COR-L47 (cell line): ENCODE results near the gene MAST4.
"Not testable (repeated sequence)": the region's sequence is repeated elsewhere in the genome, so short reads cannot be mapped to it uniquely, and the experiment has no call there.

Source experiments
- DNase-seq: peaks from one replicate; lab custom pipeline; 2025; lab: John Stamatoyannopoulos, UW

Gene MAST4

DNA sequence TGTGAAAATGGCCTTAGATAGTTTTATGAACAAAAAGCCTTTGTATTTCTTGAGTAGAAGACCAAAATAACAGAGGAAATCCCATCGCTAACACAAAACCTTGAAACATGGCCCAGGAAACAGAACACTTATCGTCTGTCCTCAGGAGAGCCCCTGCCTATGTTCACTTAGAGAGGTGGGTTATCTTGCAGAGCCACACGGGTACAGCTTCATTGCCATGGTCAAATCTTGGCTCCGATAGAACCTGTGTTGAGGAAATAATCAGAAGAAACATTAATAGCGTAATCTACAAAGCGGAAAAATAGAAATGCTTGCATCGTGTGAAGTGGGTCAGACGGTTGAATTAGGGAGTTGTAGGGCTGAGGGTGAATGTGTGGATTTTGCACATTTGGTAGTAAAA is 216.1 kb downstream of the MAST4 start:
- no peak for DNase-seq

DNA sequence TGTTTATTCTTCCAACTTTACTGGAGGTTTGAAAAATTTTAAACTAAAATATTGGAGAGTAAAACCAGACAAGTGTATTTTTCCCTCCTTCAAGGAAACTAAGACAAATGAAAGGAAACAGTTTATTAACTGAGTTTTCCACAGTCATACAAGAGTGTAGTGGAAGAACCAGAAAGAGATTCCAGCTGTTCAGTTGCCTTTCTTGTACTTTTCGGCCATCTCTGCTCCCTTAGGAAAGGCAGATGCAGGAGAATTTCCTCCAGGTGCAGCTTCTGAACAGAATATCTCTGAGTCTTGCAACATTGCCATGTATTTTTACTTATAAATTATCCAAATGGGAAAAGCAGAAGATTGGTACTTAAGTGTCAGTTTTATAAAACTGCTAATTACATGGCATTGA is 217.1 kb downstream of the MAST4 start:
- DNase-seq = no peak

DNA sequence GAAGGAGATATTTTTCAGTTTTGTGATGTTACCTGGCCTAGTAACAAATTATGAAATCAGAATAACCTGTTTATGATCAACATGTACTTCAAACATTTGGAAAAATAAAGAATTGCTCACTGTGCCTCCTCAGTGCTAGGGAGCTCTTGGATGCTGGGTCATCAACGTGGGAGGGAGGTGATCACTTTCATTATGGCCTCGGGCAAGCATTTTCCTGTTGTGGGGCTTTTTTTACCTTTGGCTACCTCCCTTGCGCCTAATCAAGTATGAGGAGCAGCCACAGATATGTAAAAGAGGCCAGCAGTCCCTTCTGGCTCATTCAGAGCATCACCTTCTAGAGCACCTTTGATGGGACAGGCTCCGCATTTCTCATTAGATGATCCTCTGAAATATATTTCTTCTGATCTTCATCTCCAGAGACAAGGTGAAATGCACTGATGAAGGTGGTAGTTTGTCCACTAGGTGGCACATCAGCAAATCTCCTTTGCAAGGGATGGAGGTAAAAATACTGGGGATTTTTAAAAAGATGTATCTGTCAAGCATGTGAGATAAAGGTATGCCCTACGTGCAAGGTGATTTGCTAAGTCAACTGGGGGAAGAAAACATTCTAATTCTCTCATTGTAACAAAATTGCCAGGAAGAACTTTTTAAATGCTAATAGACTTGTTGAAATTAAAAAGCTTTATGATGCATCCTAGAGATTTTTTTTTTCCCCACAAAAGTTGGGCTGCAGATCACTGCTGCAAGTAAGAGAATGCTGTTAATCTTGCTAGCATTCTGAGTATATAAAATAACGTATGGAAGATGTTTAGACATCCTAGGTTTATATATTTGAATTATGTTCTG is 218.2 kb downstream of the MAST4 start:
- peak; percentile 55 for DNase-seq

DNA sequence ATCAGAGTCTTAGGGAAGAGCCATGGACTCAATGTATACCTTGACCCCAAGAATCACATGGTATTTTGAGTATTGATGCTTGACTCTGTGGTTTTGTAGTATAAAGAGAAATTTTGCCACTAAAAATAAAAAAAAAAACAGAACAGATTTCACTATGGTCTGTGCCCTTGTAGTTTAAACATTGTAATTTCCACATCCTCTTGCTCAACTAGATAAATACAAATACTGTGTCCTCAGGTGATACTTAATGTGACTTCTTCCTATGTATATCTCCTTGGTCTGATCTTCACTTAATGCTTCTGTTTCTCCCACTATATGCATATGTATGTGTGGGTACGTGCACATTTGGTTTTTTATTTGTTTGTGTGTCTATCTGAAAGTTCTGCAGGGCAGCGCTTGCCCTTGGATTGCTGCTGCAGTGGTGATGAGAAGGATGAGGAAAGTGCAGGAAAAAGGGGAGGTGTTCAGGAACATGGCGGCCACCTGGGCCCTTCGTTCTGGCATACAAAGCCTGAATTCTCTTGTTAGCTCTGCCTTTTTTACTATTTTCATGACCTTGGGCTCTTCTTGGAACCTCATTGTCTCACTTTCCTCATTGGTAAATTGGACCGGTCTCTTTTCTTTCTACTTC is 222.2 kb downstream of the MAST4 start:
- DNase-seq = no peak

DNA sequence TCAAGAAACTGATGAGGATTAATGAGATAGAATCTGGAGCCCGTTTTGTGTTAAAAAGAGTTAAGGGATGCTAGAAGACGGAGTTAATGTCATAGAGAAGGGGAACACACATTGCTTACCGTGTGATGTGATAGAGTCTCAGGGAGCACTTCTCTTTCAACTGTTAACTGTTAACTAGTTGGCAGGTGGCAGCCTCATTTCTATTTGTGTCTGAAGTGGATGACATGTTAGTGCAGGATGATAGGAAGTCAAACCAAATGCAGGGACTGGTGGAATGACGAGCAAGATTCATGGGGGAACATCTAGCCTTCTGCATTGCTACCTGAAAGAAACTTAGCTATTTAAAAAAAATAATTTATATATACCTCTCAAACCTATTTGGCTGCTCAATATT is 222.7 kb downstream of the MAST4 start:
- no peak for DNase-seq

DNA sequence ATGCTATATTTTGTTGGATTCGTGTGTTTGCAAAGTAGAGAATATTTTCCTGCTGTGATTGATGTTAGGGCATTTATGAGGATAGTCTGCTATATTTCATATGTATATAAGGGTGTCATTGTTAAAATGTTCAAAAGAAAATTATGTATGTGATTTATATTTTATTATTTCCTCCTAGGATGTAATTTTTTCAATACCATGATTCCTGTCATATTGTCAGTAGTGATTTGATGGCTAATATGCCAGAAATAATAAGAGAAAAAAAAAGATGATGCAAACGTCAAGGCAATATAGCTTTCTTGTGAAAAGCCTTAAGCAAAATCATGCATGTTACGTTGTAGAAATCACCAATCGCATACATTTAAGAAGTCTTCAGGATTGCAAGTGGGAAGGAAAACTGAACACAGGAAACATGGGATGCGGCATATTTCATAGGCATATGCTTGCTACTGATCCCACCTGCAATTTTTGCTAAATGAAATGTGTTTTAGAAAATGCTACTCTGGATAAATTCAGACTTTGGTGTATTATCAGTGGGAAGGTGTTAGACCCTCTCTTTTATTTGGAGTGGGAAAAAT is 224.5 kb downstream of the MAST4 start:
- no peak for DNase-seq

DNA sequence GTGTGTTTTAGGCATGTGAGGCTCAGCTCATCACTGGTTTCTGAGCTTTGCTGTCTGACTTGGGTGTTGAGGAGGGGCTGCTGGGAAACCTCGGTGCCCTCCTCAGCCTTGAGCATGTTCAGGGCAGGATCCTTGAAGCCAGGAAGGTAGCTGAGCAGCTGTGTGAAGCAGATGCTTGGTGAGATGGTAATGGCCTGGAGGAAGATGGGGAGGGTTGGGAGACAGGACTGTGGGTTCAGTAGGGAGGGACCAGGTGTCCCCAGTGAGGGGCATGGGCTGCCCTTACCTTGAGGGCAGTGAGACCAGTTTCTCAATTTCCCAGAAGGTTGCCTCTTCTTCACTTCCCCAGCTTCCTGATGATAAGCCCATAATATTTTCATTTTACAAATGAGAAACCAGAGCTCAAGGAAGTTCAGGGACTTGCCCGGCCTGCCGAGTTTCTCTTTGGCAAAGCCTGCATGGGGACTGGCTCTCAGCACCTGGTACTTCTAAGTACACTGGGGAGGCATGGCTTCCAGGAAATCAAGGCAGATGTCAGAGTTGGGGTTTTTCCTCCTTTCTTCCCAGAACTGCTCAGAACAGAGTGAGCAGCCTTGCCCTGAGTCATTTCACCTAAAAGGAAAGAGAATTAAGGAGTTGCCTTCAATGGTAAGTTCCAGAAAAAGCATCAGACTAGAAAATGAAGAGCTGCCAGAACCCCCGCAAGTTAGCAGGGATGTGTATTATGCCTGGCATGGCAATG is 225.7 kb downstream of the MAST4 start:
- DNase-seq = no peak

DNA sequence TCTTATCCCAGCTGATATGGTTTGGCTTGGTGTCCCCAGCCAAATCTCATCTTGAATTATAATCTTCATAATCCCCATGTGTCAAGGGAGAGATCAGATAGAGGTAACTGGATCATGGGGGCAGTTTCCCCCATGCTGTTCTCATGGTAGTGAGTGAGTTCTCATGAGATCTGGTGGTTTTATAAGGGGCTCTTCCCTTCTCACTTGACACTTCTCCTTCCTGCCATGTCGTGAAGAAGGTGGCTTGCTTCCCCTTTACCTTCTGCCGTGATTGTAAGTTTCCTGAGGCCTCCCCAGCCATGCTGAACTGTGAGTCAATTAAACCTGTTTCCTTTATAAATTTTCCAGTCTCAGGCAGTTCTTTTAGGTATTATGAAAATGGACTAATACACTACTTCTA is 226.7 kb downstream of the MAST4 start:
- DNase-seq = not testable (repeated sequence)

DNA sequence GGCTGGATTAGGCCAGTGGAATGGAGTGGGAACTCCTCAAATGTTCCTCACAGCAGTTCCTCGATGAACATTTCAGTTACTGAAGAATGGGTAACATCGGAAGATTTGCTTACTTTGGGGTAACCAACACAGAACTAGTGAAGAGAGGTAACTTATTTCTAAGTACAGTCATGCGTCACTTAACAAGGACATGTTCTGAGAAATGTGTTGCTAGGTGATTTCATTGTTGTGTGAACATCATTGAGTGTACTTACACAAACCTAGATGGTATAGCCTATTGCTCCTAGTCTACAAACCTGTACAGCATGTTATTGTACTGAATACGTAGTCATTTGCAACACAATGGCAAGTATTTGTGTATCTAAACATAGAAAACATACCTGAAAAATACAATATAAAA is 228.3 kb downstream of the MAST4 start:
- no peak for DNase-seq

DNA sequence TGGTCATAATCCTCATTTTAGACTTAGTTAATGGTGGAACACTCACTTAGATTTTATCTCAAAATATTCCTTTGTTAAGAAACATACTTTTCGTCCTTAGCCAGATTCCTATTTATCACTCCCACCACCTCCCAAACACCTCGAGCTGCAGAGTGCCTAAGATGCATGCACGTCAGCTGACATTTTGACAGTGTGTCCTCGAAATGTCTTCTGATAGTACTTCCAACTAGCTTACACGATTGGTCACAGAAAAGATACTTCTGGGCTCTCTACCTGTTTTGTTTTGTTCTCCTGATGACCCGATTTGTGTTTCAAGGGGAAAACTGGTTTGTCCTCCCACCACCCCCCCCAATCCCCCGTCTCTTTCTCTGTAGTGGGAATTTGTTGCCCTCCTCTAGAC is 230.1 kb downstream of the MAST4 start:
- no peak for DNase-seq

DNA sequence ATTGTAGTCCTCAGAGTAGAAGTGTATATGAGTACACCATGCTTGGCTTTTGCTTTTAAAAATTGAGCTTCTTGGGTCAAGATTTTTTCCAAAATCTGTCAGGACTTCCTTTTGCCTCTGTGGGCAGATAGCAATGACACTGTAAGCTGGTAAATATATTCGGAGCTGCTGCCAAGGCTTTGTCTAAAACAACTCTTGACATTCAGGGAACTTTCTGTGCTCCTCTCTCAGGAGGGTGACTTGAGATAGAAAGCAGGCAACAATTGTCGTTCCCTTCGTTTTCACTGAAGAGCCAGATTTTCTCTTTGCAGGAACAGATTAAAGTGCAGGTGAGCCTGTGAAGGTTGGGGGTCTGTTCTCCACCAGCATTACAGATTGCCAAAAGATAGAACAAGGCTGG is 230.5 kb downstream of the MAST4 start:
- no peak for DNase-seq

DNA sequence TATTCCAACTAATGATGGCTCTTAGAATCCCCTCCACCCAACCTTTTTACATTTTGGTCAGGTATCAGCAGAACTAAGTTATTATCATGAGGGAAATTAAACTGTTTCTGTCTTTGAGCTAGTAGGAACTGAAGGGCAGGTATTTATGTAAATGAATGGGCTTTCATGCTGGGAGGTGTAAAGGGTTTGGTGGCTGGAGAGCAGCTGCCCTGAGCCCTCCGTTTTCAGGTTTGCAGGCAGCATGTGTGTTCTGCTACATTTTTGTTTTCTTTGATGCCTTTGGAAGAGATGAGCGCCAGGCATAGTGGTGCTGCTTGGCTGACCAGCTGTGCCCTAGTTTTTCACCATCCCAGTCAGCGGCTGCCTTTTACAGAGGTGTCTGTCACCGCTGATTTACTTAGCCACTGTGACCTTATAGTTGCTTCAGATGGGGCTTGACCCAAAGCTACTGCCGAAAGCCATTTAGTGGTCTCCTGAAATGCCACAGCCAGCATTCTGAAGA is 231.9 kb downstream of the MAST4 start:
- no peak for DNase-seq

DNA sequence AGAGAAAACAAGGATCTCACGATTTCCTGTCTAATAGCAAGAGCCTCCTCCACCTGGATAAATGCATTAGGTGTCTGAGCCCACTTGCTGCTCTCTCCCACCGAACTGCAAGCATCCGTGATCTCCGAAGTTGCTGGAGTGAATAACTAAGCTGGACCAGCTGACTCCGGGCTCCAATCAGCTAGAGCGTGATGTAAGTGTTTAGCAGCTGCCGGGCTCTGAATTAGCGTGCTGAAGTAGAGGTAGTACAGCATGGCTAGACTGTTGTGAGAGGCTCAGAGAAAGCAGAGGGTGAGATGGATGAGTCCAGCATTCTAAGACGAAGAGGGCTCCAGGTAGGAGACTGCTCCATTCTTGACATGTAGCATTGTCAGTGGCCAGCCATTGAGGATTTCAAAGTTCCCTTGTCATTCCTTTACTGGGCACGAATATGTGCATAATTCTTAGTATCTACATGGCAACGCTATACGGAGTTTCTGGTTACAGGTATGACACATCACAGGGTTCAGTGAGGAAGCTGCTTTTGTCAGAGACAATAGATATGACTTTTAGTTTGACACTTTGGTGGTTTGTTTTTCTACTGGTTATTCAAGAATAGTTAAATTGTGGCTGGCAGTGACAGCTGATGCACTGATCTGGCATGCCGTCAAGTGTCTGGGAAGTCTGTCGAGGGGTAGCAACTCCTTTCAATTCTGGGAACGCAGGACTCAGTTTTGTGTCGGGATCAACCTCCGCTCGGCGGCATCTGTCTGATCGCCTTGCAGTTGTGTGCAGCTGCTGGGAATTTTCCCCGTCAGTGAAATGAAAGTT is 232.6 kb downstream of the MAST4 start:
- DNase-seq = peak; percentile 78

DNA sequence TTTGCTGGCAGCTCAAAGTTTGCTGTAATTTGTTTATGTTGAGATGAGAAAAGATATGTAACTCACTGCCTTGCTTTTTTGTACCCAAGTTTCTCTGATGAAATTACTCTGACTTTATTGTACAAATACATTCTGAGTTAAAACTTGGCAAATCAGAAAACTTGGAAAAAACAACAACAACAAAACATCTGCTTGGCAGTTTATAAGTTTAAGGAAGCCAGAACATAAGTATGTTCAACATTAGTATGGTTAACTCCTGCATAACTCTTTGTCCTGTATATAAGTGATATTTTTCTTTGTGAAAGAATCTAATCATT is 233.1 kb downstream of the MAST4 start:
- no peak for DNase-seq

DNA sequence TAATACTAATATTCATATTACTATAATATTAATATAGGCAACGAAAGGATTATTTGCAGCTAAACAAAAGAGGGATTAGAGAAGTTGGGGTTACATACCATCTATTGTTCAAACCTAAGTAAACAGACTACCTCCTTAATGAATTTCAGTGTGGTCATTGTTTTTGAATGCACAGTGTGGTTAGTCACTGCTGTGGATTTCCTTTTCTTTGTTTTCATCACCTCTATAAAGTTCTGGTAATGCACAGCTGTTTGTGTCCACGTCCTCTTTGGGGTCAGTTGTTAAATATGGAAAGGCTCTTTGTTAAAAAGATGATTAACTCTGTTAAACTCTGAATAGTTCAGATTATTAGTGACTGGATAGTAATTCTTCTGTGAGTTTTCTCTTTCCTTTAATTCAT is 233.6 kb downstream of the MAST4 start:
- DNase-seq = no peak

DNA sequence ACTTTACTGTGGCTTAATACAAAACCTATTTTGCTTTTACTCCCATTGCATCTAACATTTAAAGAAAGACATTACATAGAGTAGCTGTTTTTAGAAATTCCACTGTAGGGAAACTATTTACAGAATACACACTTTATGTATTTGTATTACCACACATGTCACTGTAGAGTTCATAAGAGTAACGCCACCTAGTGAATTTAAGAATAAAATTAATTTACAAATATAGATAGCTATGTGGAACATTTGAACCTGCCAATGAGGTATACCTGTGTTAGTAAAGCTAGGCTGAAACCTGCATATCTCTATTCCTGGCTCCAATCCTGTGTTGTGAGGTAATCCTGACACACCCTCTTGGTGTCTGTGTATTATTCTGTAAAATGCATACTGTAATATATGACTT is 234.4 kb downstream of the MAST4 start:
- DNase-seq = peak; percentile 4

DNA sequence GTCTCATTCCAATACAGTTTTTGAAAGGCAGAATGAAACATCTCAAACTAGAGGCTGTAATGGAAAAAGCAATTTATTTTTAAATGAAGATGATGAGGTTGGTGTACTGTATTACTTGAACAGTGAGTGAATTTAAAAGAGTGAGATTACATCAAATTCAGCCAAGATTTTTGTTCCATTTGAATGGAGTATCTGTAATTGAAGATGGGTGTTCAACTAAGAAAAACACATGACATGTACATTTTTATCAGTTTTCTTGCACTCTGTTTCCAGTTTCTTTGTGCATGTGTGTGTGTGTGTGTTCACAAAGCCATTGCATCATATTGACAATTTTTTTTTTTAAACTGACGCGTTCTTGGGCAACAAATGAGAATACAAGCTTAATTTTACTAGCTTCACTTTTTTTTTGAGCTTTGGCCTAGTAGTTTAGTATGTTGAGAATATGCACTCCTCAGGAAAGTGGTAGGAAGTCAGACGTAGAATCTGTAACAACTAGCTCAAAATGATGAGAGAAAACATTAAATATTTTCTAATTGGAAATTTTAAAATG is 243.5 kb downstream of the MAST4 start:
- DNase-seq = no peak

DNA sequence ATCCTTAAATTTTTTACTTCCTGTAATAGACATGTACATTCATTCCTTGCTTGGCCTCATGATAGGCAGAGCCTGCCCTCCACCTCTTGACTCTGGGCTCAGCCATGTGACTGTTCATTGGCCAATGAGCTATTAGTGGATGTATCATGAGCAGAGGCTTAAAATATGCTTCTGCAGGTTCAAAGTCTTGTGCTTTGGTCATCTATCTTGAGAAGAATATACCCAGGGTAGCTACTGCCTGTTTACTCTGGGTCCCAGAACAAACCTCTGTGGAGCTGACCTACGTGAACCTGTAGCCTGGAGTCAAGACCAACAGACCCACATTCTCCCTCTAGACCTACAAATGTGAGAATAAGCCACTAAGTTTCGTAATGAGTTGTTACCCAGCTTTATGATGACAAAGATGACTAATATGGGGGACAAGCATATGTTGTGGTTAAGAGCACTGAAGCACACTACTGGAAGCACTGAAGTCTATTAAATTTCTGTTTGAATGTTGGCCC is 244.4 kb downstream of the MAST4 start:
- DNase-seq = no peak

DNA sequence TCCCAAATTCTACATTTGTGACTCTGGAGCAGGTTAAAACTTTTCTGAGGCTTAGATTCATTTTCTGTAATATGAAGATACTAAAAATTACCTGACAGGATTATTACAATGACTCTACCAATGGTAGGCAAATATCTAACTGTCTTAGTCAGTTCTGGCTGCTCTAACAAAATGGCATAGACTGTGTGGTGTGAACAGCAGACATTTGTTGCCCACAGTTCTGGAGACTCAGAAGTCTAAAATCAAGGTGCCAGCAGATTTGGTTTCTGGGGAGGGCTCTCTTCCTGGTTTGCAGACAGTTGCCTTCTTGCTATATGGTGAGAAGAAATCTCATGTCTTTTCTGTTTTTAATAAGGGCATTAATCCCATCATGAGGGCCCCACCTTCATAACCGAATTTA is 245.1 kb downstream of the MAST4 start:
- DNase-seq = no peak

DNA sequence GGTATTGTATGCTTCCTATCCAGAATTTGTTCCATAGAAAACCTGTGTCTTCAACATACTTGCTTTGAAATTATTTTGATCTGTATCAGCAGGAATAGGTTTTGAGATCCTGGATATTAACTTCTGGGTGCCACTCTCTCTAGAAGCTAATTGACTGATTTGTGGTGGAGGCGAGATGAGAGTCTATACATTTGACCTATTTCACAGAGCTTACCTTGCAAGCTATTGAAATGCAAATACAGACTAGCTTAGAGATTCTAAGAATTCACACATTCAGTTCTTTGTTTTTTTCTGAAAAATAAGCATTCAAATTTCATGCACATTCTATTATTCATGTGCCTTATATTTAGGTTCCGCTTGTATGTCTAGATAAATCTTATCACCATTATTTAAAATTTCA is 246.3 kb downstream of the MAST4 start:
- no peak for DNase-seq

DNA sequence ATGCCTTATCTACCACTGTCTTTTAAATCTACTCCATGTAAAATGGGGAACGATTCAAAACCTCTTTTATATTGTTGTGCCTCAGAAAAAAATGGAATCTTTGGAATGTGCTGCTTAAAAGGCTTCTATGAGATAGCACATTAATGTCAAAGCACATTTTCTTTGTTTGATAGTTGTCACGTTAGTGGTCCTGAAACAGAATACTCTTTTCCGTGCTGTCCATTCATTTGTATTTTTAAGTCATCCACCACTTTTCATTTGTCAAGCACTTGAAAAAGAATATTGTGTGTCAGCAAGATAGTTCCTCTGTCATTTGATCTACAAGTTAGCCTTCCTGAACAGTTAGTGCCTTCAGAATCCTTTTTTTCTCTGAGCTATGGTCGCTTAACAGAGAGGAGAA is 246.9 kb downstream of the MAST4 start:
- DNase-seq = no peak
